MCF 10A (cell line): ENCODE data around the gene MELTF. TPM values are rescaled to one million over a fixed set of nuclear protein-coding genes. Genes with fewer than 3 reads are reported as not detected.
"Not testable (repeated sequence)": the region's sequence is repeated elsewhere in the genome, so short reads cannot be mapped to it uniquely, and the experiment has no call there.

ENCODE experiments used
- BruUV-seq: library from RNA; stranded (reverse); fragments of 400-500 nt; replicated peaks from 2 replicates; lab custom pipeline; 2021; lab: Mats Ljungman, UMichigan
- CTCF ChIA-PET: fragments of 300-600 bp; sonication (Branson Sonifier 250); formaldehyde crosslinking; extraction: SDS; loops from one replicate; lab custom pipeline; 2021; ENCODE audit warnings: antibody characterized with exemption, inconsistent platforms; lab: Yijun Ruan, JAX
- POLR2A ChIA-PET: fragments of 300-600, 350-650 bp; sonication (Branson Sonifier 250); formaldehyde crosslinking; extraction: SDS; loops from one replicate; lab custom pipeline; 2020; ENCODE audit warnings: antibody characterized with exemption, inconsistent platforms; lab: Yijun Ruan, JAX
- DNase-seq: peaks from one replicate; pipeline ENCODE4 v3.0.0-alpha.2; 2018; ENCODE audit not compliant: unreplicated experiment
- H3K27ac Mint-ChIP-seq: one replicate; pipeline ENCODE4 v1.8.0; 2022; ENCODE audit warnings: mild to moderate bottlenecking, low read depth, mixed read lengths; ENCODE audit not compliant: unreplicated experiment
- H3K27me3 Mint-ChIP-seq: one replicate; pipeline ENCODE4 v1.8.0; 2022; ENCODE audit warnings: mixed read lengths; ENCODE audit not compliant: insufficient read depth, unreplicated experiment
- H3K36me3 Mint-ChIP-seq: one replicate; pipeline ENCODE4 v1.8.0; 2022; ENCODE audit warnings: mild to moderate bottlenecking, moderate library complexity, mixed read lengths; ENCODE audit not compliant: insufficient read depth, unreplicated experiment
- H3K4me1 Mint-ChIP-seq: one replicate; pipeline ENCODE4 v1.8.0; 2022; ENCODE audit warnings: mixed read lengths; ENCODE audit not compliant: insufficient read depth, unreplicated experiment
- H3K4me3 Mint-ChIP-seq: one replicate; pipeline ENCODE4 v1.8.0; 2022; ENCODE audit warnings: mild to moderate bottlenecking, moderate library complexity, mixed read lengths; ENCODE audit not compliant: unreplicated experiment
- H3K9me3 Mint-ChIP-seq: one replicate; pipeline ENCODE4 v1.8.0; 2022; ENCODE audit warnings: mixed read lengths; ENCODE audit not compliant: unreplicated experiment
- CTCF ChIP-seq: fragments of 200-600 bp; IDR thresholded peaks from one replicate; pipeline ENCODE4 v1.8.0; 2022; ENCODE audit warnings: antibody characterized with exemption, mild to moderate bottlenecking; ENCODE audit not compliant: unreplicated experiment
- intact Hi-C: fragments of 100-400 bp; cut with micrococcal nuclease; formaldehyde crosslinking; loops from 2 replicates; pipeline ENCODE4 v1.14.1; 2022
- total RNA-seq: library from RNA; stranded (reverse); gene quantifications from 2 replicates; pipeline ENCODE4 v1.2.3, GENCODE V29; 2022

The MELTF gene
- total RNA-seq, 1 experiment from 2014 or later, result 9.1 TPM

DNA sequence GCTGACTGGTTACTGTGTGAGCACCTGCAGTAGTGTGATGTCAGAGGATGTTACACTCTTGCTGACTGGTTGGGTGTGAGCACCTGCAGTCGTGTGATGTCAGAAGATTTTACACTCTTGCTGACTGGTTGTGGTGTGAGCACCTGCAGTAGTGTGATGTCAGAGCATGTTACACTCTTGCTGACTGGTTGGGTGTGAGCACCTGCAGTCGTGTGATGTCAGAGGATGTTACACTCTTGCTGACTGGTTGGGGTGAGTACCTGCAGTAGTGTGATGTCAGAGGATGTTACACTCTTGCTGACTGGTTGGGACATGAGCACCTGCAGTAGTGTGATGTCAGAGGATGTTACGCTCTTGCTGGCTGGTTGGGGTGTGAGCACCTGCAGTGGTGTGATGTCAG is 4.1 kb upstream of the MELTF start:
- H3K27me3 Mint-ChIP-seq, H3K27ac Mint-ChIP-seq, POLR2A ChIA-PET, BruUV-seq, intact Hi-C loops, H3K9me3 Mint-ChIP-seq, DNase-seq, H3K4me3 Mint-ChIP-seq, CTCF ChIA-PET: not testable (repeated sequence)
- Mint-ChIP-seq H3K36me3 (peaks cover 13% of the 10 kb centered on the region), H3K4me1 (peaks cover 25% of the 10 kb centered on the region)

GRCh38 chr3:197031315-197032285 is 2.0 kb upstream of the MELTF start:
- POLR2A ChIA-PET, result interaction anchor here (0.7 to 1.9 kb wide), 12 partner anchors 8 to 157 kb away, joined by 3 to 5 read pairs (median 3); partner anchors contain the start of gene NCBP2
- Mint-ChIP-seq H3K4me3 (peak overlapping the region; percentile 16), H3K36me3 (peaks cover 13% of the 10 kb centered on the region), H3K27me3 (no peaks in the 10 kb centered on the region), H3K4me1 (peaks cover 25% of the 10 kb centered on the region), H3K27ac (peak overlapping the region; percentile 78), H3K9me3 (no peaks in the 10 kb centered on the region)
- TF ChIP-seq CTCF, result no peak
- BruUV-seq, result TSS peak; percentile 9
- CTCF ChIA-PET, result interaction anchor here (0.5 to 2.4 kb wide), 9 partner anchors 9 to 155 kb away, joined by 3 to 7 read pairs (median 3); no protein-coding TSS in a partner anchor
- intact Hi-C loops, result no loop called here
- peak; percentile 100 for DNase-seq

DNA sequence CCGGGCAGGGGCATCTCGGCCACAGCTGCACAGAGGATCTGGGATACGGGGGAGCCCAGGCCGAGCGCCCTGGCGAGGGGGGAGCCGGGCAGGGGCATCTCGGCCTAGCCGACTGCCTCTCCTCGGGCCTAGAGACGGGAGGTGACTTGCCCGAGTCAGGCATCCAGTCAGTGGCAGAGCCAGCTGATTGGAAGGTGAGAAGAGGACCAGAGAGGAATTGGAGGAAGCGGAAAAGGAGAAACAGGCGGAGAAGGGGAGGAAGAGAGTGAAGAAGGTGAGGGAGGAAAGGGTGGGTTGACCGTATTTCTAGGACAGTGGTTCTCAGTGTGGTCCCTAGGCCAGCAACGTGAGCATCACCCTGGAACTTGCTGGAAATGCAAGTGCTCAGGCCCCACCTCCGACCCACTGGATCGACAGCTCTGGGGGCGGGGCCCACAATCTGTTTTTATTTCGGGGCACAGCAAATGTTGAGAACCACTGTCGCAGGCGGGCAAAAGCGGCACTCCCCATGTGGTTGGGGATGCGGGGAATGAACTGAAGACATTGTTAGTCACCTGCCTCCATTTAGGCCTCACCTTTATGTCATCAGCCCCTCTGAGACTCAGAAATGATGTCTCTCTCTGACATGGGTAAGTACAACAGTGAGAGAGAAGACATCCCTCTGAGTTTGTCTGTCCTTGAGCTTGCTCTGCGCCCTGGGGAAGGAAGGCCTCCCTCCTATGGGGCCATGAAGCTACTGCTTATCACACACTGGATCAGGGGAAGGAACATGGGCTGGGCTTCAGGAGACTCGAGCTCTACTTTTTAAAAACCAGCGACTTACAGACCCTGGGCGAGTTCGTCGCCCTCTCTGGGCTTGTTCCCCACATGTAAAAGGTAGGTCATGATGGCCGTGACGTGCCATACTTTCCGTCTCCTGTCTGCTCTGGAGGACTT is 1.0 kb upstream of the MELTF start:
- Mint-ChIP-seq H3K4me1 (peaks cover 25% of the 10 kb centered on the region), H3K4me3 (peak overlapping the region; percentile 16), H3K27me3 (no peaks in the 10 kb centered on the region), H3K9me3 (no peaks in the 10 kb centered on the region), H3K36me3 (peaks cover 12% of the 10 kb centered on the region), H3K27ac (peak overlapping the region; percentile 78)
- intact Hi-C loops, result no loop called here
- no peak for TF ChIP-seq CTCF
- CTCF ChIA-PET, result interaction anchor here (0.6 to 2.4 kb wide), 19 partner anchors 9 to 751 kb away, joined by 3 to 21 read pairs (median 4); no protein-coding TSS in a partner anchor
- no peak for DNase-seq
- BruUV-seq, result no TSS peak
- POLR2A ChIA-PET, result interaction anchor here (0.7 to 1.9 kb wide), 8 partner anchors 10 to 214 kb away, joined by 3 to 6 read pairs (median 4); partner anchors contain the start of gene NCBP2
